GM21529 (cell line): ENCODE data around the gene CAMK1D.

Source experiments
- ATAC-seq: cut with Tn5 transposase; IDR thresholded peaks from one replicate; pipeline ENCODE4 v1.9.1; 2021; ENCODE audit not compliant: unreplicated experiment

CAMK1D gene

GRCh38 chr10:12684784-12685183 is 335.4 kb downstream of the CAMK1D start:
- ATAC-seq, result no peak

GRCh38 chr10:12685261-12686058 is 336.1 kb downstream of the CAMK1D start:
- ATAC-seq, result no peak

- ATAC-seq, result no peak
These were observed 338.6 kb downstream of the CAMK1D start for GRCh38 chr10:12687996-12688395.

GRCh38 chr10:12689893-12690292 is 340.5 kb downstream of the CAMK1D start:
- ATAC-seq, result no peak

- ATAC-seq, result no peak
These were observed 341.3 kb downstream of the CAMK1D start for GRCh38 chr10:12690525-12691126.

- ATAC-seq, result no peak
These were observed 342.2 kb downstream of the CAMK1D start for GRCh38 chr10:12691596-12691995.

- no peak for ATAC-seq
These were observed 348.4 kb downstream of the CAMK1D start for GRCh38 chr10:12697764-12698163.

GRCh38 chr10:12699258-12699700 is 349.9 kb downstream of the CAMK1D start:
- no peak for ATAC-seq

- ATAC-seq, result no peak
These were observed 350.6 kb downstream of the CAMK1D start for GRCh38 chr10:12699781-12700556.

- no peak for ATAC-seq
These were observed 351.2 kb downstream of the CAMK1D start for GRCh38 chr10:12700557-12700874.

GRCh38 chr10:12701696-12702095 is 352.3 kb downstream of the CAMK1D start:
- ATAC-seq, result no peak

- no peak for ATAC-seq
These were observed 352.9 kb downstream of the CAMK1D start for GRCh38 chr10:12702215-12702770.

- no peak for ATAC-seq
These were observed 353.8 kb downstream of the CAMK1D start for GRCh38 chr10:12703126-12703525.

GRCh38 chr10:12703813-12704212 is 354.5 kb downstream of the CAMK1D start:
- no peak for ATAC-seq

- ATAC-seq, result no peak
These were observed 355.1 kb downstream of the CAMK1D start for GRCh38 chr10:12704488-12704887.

- no peak for ATAC-seq
These were observed 356.6 kb downstream of the CAMK1D start for GRCh38 chr10:12705943-12706342.

GRCh38 chr10:12707461-12708185 is 358.3 kb downstream of the CAMK1D start:
- ATAC-seq, result no peak

GRCh38 chr10:12709000-12709401 is 359.7 kb downstream of the CAMK1D start:
- no peak for ATAC-seq

GRCh38 chr10:12709521-12709963 is 360.2 kb downstream of the CAMK1D start:
- no peak for ATAC-seq

- no peak for ATAC-seq
These were observed 360.8 kb downstream of the CAMK1D start for GRCh38 chr10:12710157-12710556.
